GM19463 (cell line): ENCODE results near the gene BRF1.

Source experiments
- ATAC-seq: cut with Tn5 transposase; IDR thresholded peaks from one replicate; pipeline ENCODE4 v1.9.1; 2021; ENCODE audit warnings: mild to moderate bottlenecking, moderate library complexity; ENCODE audit not compliant: unreplicated experiment

Gene BRF1

GRCh38 chr14:105162669-105162979 lies 138.2 kb downstream of the BRF1 start:
- ATAC-seq = no peak

GRCh38 chr14:105161964-105162668 lies 138.7 kb downstream of the BRF1 start:
- ATAC-seq = no peak

DNA sequence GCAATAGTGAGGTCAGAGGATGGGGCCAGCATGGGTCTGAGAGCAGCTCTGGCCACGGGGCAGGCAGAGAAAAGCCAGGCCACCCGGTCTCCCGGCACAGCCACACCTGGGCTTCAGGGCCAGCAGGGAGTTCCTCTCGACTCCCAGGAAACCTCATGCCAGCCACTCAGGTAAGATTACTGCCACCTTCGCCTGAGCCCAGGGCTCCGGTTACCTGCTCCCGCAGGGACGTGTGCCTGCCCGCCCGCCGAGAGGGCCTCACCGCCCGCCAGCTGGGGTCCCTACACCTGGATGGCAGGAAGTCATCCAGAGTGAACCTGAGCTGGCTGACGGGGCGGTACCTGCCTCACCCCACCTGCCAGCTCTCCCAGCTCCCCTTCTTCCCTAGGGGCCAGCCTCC lies 139.5 kb downstream of the BRF1 start:
- no peak for ATAC-seq

DNA sequence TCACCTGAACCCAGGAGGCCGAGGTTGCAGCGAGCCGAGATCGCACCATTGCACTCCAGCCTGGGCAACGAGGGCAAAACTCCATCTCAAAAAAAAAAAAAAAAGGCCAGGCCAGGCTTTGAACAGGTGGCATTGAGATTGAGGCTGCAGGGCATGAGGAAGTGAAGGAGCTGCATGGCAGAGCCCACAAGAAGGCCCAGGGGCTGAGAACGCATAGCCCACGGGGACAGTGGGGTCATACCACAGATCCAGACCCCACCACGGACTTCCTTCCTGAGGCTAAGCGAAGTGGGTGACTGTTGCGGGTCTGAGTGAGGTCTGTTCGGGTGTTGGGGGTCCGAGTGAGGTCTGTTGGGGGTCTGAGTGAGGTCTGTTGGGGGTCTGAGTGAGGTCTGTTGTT lies 140.0 kb downstream of the BRF1 start:
- no peak for ATAC-seq

DNA sequence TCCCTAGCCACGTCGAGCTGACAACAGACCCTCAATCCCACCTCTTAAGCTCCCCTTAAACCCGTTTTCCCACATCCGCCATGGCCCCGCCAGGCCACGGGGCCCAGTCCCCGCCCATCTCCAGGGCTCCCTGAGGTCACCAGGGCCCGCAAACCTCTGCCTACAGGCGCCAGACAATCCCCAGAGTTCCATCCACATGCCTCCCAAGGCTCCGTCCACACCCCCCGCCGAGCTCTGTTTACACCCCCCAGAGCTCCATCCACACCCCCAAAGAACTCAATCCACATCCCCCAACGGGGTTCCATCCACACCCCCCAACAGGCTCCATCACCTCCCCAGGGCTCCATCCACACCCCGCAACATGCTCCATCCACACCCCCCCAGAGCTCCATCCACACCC lies 141.5 kb downstream of the BRF1 start:
- no peak for ATAC-seq
